Ureter (tissue), 1 donor: ENCODE results near the gene GPR32. TPM values are rescaled to one million over a fixed set of nuclear protein-coding genes. Genes with fewer than 3 reads are reported as not detected.
A peak's percentile ranks its signal among the peaks of the same experiment; 100 is the strongest.
"Not testable (repeated sequence)": the region's sequence is repeated elsewhere in the genome, so short reads cannot be mapped to it uniquely, and the experiment has no call there.

Source experiments
- DNase-seq: peaks from one replicate; pipeline ENCODE4 v3.0.0-alpha.2; 2020; ENCODE audit warnings: low spot score
- total RNA-seq: library from RNA; stranded (reverse); gene quantifications from one replicate; pipeline ENCODE4 v1.2.4, GENCODE V29; 2023
- donor health status: DM: yes; HTN: yes; CAD: no.

Gene GPR32
- total RNA-seq, 1 donor from 2014 or later, result not detected

DNA sequence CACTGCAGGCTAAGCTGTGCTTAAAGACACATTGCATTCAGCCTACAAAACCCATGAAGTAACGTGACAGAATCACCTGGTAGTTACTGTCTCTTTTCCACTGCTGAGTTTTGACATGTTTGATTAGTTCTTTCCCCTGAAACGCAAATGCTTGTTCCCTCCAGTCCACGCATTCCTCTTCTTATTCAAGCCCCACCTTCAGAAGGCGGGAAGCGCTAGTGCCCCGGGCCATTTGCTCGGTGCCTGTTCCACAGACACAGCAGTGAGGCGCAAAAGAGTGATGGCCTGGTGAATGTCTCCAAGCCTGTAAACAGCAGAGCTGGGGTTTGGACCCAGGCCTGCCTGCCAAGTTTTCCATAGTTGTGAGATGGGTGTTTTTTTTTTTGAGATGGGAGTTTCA lies 30.8 kb downstream of the GPR32 start:
- DNase-seq, result no peak

DNA sequence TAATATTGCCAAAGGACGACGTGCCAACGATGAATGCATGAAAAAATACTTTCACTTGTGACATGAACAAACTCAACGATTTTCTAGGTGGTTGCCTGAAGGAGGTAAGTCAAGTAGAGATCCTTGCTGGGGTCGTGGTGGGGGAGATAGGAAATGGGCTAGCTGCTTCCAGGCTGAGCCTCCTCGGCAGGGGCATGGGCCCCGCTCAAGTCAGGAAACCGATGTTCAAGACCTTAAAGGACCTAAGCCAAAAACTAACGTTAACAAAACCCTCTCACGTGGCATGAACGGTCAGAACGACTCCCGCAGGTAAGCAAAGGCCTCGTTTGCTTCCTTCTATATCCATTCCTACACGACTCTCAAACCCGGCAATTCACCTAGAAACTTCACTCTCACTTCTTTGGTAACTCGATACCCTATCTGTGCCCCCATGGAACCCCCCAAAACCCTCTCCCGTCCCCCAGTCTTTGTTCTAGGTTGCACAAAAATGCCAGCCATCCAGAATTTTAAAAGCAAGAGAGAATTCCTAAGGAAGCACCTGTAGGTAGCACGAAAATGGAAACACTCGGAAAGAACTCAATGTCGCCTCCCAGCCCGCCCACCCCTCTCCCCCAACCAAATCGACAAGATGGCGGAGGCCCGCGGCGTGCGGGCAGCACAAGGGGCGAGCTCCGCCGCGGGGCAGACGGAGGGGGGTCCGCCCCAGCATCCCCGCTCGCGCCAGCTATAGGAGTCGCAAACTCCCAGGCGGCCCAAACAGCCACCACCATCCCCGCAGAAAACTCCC lies 33.6 kb downstream of the GPR32 start:
- DNase-seq, result no peak

DNA sequence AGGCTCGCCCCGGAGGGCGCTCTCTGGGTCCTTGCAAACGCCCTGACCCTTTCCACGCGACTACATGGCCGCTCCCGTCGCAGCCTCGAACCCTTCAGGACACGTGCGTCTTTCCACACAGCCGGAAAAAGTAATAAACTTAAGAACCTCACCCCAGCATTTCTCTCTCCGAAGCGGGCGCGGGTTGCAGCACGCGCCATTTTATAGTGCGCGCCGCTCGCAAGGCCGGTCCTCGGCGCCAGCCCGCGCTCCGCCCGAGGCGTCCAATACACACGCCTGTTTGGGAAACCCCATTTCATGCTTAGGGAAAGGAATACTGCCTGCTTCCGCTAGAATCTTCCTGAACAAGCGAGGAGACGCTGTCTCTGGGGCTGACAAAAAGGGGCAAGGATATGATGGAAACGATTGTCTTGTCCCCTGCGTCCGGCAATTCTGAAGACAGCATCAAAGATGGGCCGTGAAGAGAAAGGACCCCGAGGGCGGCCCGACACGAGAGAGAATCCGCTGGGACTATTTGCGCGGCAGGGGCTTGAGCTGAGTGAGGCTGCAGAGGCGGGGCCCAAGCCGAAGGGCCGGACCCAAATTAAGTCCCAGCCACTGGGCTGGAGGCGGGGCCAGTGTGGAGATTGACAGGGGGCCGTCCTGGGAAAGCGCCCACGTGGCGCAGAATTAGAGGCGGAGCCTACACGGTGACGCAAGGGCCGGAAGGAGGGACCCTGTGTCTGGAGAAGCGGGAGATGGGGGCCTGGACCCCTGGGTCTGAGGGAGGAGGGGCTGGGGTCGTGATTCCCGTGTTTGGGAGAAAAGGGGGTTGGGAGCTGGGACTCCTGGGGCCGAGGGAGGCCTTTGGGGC lies 34.4 kb downstream of the GPR32 start:
- DNase-seq, result peak; percentile 98

DNA sequence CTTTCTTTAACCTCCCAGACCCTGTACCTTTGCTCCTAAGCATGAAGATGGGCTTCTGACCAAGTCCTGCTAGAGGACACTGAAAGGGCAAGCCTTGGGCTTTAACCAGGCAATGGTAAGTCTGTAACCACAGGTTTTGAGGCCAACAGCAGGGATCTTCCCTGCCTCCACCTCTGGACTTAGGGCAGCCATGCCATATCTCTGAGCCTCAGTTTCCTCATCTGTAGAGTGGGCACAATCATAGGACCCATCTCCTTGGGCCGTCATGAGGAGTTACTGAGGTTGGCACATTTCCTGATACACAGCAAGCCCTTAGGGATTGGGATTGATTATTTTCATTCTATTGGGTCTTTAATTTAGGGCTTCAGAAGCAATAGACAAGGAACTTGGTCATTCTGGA lies 38.6 kb downstream of the GPR32 start:
- DNase-seq, result no peak

DNA sequence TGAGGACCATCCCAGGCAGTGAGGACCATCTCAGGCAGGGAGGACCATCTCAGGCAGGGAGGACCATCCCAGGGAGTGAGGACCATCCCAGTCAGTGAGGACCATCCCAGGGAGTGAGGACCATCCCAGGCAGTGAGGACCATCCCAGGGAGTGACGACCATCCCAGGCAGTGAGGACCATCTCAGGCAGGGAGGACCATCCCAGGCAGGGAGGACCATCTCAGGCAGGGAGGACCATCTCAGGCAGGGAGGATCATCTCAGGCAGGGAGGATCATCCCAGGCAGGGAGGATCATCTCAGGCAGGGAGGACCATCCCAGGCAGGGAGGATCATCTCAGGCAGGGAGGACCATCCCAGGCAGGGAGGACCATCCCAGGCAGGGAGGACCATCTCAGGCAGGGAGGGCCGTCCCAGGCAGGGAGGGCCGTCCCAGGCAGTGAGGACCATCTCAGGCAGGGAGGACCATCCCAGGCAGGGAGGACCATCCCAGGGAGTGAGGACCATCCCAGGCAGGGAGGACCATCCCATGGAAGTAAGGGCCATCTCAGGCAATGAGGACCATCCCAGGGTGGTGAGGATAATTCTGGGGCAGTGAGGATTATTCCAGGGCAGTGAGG lies 41.5 kb downstream of the GPR32 start:
- not testable (repeated sequence) for DNase-seq

DNA sequence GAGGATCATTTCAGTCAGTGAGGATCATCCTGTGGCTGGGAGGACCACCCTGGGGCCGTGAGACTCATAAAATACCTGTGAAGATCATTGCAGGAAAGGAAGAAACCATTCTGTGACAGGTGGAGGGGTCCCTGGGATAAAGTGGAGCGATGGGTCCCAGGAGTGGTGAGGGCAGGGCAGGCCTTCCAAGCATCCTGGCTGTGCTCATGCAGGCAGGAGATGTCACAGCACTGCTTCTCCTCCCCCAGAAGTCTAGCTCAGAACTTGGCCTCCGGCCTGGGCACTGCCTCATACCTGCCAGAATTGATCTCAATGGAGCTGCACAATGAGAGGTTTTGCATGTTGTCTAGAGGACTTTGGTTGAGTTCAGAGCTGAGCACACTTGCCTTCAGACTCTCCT lies 42.2 kb downstream of the GPR32 start:
- DNase-seq, result no peak

DNA sequence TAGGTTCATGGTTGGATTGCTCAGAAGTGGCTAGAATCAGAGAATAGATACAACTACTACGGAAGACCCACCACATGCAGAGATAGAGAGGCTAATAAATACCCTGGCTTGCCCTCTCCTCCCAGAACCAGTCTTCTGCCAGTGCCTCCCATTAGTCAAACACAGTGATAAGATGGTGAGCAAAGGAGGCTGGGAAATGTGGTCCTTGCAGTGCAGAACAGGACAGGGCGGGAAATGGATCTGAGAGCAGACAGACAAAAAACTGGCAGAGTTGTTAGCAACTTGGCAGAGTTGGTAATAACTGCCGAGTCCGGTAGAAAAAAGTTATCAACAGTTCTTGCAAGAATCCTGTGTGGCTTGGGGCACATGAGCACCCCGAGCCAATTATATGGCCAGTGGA lies 44.6 kb downstream of the GPR32 start:
- no peak for DNase-seq

DNA sequence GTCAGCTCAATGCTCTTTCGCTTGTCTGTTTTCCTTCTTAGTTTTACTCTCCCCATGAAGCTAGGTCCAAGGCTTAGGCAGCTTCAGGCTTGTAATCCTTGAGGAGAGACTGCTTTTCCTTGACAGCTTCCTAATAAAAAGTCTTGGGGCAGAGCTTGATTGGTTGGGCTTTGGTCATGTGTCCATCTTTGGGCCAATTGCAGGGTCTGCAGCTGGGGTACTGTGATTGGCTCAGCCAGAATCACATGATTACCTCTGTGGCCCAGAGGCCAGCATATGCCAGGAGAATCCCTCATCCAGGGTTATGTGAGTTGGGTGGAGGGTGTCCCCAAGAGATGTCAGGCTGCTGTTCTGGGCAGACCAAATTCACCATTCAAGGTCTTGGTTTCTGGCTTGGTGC lies 45.2 kb downstream of the GPR32 start:
- no peak for DNase-seq

DNA sequence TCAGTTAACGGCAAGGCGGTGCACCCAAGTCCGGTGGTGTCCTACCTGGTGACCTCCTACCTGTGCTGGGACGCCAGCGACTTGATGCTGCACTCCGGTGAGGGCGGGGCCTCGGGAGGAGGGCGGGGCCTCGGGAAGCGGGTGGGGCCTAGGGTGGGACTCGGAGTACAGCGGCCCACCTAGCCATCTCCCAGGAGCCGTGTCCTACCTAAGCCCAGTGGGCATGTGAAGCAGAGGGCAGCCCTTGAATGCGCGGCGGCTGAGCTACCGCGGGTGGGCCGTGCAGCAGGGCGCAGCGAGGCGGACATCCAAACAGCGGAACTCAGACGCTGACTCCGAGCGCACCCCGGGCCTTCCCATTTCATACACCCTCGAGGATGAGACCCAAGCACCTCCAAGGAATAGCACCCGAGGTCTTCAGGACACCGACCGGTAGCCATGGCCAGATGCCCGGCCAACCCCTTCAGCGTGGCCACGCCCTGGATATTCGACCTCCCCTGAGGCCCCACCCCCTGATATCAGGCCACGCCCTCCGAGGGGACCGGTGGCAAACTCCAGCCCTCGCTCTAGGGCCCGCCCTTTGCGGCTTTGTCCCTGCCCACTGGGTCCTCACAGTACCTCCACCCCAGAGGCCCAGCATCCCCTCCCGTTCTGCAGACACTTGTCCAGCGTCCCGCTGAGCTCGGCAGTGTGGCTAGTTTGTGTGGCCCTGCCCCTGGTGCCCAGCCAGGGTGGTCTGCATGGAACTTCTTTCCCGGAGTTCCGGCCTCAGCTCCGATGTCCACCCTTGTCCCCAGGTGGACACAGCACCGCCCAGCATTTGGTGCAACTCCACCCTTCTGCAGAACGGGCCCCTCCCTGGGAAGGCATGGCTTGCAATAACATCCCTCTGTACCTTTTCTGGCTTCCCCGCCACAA lies 47.9 kb downstream of the GPR32 start:
- no peak for DNase-seq

DNA sequence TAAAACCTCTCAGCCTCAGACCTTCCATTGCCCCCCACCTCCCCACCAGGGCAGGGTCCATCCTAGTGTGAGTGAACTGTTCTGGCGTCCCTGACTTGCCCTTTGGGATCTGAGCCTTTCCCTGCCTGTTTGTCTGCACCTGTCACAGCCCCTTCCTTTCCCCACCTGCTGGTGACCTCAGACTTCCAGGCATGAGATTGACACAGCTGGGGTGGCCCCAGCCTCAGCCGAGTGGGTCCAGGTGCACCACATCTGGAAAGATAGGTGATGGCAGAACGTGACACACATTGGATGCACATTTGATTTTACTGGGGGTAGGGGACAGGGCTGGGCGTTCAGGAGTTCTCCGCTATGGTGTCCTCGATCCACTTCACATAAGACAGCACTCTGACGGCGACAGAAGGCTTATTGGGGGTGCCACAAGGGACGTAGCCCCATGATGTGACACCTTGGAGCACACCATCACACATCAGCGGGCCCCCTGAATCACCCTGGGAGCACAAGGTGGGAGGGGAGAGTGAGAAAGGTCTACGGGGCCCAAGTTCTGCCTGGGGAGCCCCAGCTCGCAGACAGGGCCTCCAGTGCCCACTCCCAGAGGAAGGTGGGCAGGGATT lies 48.7 kb downstream of the GPR32 start:
- DNase-seq, result no peak

DNA sequence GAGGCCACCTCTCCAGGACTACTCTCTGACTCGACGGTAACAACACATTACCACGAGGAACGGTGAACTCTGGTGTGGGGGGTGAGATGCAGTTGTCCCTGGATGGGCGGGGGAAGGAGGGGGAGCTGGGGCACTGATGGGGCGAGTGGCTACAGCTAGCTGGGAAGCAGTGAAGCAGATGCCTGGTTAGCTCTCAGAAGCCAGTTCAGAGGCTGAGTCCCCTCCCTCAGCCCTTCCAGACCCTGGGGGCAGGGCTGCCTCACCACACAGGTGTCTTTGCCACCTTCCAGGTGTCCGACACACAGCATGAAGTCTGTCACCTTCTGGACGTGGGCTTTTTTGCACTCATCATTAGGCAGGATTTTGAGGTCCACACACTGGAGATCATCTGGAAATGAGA lies 49.4 kb downstream of the GPR32 start:
- DNase-seq, result no peak

DNA sequence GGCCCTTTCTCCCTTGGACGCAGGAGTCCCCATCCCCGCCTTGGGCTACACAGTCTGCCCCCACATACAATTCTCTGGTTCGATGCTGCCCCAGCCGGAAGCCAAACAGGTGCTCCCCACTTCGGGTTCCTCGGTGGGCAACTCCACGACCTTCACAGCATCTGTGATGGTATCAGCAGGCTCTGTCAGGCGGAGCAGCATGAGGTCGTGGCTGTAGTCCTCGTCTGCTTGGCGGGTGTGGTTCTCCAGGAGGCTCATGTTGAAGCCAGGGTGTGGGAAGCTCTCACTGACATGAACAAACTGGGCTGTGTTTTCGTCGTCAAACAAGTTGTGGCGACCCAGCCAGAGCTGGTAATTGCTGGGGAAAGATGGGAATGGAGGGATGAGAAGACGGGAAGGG lies 49.8 kb downstream of the GPR32 start:
- no peak for DNase-seq

DNA sequence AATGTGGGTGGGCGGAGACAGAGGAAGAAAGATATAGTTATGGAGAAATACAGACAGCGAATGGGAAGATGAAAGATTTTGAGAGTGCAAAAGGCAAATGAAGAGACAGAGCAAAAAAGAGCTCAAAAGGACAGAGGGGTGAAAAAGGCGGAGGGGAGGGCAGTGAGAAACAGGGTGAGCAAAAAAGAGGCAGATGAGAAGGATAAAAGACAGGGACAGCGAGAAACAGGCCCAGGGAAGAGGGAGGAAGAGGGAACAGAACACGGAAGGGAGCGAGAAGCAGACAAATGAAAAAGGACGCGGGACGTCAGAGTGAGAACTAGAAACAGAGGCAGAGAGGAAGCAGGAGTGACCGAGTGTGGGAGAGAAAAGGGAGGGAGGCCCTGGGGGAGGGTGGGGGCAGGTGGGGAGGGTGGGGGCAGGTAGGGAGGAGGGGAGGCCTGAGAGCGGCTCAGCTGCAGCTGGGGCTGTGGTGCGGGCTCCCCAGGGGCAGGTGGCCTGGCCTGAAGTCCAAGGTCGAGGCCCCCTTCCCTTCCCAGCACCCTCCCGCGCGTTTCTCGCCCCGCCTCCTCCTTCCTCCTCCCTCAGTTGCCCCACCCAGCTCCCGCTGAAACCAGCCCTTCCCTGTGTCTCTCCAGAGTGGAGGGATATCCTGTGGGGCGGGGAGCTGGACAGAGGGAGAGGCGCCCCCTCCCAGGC lies 50.4 kb downstream of the GPR32 start:
- DNase-seq, result no peak

DNA sequence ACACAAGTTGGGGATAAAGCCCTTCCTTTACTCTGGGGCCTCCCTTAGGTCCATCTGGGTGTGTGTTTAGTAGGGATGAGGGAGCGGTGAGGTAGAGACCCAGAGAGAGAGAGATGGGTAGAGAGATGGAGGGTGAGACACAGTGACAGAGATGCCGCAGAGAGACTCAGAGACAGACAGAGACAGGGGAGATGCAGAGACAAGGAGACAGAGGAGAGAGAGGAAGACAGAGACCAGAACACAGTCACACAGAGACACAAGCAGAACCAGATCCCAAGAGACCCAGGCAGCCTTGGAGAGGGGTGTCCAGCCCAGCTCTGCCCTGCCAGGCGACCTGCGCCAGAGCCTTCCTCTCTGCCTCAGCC lies 51.0 kb downstream of the GPR32 start:
- no peak for DNase-seq

Other genes with a start within 250 kb of the GPR32 start
- gene LRRC4B, start 202.0 kb upstream of the GPR32 start, total RNA-seq, result 4.7 TPM
- gene SYT3, start 130.6 kb upstream of the GPR32 start, total RNA-seq, result 0.96 TPM
- 1.6 TPM for gene C19orf81, start 121.0 kb upstream of the GPR32 start, total RNA-seq
- gene SHANK1, start 50.7 kb upstream of the GPR32 start, total RNA-seq, result 0.29 TPM
- gene CLEC11A, start 47.1 kb upstream of the GPR32 start, total RNA-seq, result 8.1 TPM
- gene ACP4, start 20.0 kb downstream of the GPR32 start, total RNA-seq, result not detected
- 0.60 TPM for gene KLK1, start 53.3 kb downstream of the GPR32 start, total RNA-seq
- gene KLK15, start 63.1 kb downstream of the GPR32 start, total RNA-seq, result not detected
- gene KLK3, start 84.5 kb downstream of the GPR32 start, total RNA-seq, result not detected
- gene KLK2, start 103.0 kb downstream of the GPR32 start, total RNA-seq, result not detected
- gene KLK4, start 140.9 kb downstream of the GPR32 start, total RNA-seq, result not detected
- not detected for gene KLK5, start 182.6 kb downstream of the GPR32 start, total RNA-seq
- not detected for gene KLK6, start 199.1 kb downstream of the GPR32 start, total RNA-seq
- not detected for gene KLK7, start 213.5 kb downstream of the GPR32 start, total RNA-seq
- gene KLK8, start 231.1 kb downstream of the GPR32 start, total RNA-seq, result not detected
- gene KLK10, start 249.2 kb downstream of the GPR32 start, total RNA-seq, result 0.29 TPM